ENCODE measurements around the gene LOC128125822. TPM values are rescaled to one million over a fixed set of nuclear protein-coding genes. Genes with fewer than 3 reads are reported as not detected.

Gene LOC128125822

GRCh38 chr6:63609231-63609630 lies 37.0 kb downstream of the LOC128125822 start:
- Mint-ChIP-seq H3K4me1 (no peaks in the 10 kb centered on the region), H3K9me3 (peaks cover 4% of the 10 kb centered on the region), H3K36me3 (ENCODE audit: low read depth) (no peaks in the 10 kb centered on the region), H3K27me3 (no peaks in the 10 kb centered on the region), H3K27ac (no peak overlapping the region), H3K4me3 (no peak overlapping the region)
- no peak for TF ChIP-seq CTCF (IDR thresholded peaks at IDR 0.05)
- DNase-seq: no peak
- intact Hi-C loops (cut with micrococcal nuclease): no loop called here
- CTCF ChIA-PET: interaction anchor here (1.2 to 3.9 kb wide), 2 partner anchors 11 to 155 kb away, joined by 3 to 16 read pairs; no protein-coding TSS in a partner anchor
- POLR2A ChIA-PET: no interaction called here
- ATAC-seq (ENCODE audit: low read depth): no peak

DNA sequence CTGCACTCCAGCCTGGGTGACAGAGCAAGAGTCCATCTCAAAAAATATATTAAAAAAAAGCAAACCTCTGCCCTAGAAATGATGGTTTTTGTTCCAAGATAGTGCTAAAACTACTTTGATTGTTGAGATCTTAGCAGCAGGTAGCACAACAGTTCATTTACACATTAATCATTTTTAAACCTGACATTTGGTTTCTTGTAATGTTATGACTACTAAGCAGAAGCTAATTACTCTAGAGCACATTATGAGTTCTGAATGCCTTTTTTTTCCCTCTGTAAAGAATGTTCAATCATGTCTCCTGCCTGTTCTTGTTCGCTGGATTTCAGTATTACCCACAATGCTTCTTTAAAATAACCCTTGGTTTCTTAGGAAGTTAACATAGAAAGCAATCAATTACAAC lies 38.7 kb downstream of the LOC128125822 start:
- Mint-ChIP-seq H3K36me3 (ENCODE audit: low read depth) (no peaks in the 10 kb centered on the region), H3K4me3 (no peak overlapping the region), H3K9me3 (peaks cover 4% of the 10 kb centered on the region), H3K27me3 (no peaks in the 10 kb centered on the region), H3K4me1 (no peaks in the 10 kb centered on the region), H3K27ac (no peak overlapping the region)
- POLR2A ChIA-PET: no interaction called here
- no peak for TF ChIP-seq CTCF (IDR thresholded peaks at IDR 0.05)
- CTCF ChIA-PET: no interaction called here
- DNase-seq (no peak), ATAC-seq (ENCODE audit: low read depth) (no peak)
- intact Hi-C loops (cut with micrococcal nuclease): no loop called here

- Mint-ChIP-seq H3K27me3 (no peaks in the 10 kb centered on the region), H3K4me1 (no peaks in the 10 kb centered on the region), H3K4me3 (no peak overlapping the region), H3K27ac (no peak overlapping the region), H3K9me3 (peaks cover 4% of the 10 kb centered on the region), H3K36me3 (ENCODE audit: low read depth) (no peaks in the 10 kb centered on the region)
- ATAC-seq (ENCODE audit: low read depth): no peak
- no peak for TF ChIP-seq CTCF (IDR thresholded peaks at IDR 0.05)
- no peak for DNase-seq
- ChIA-PET CTCF (interaction anchor here (0.7 kb wide), 1 partner anchor 50 kb away, joined by 3 read pairs; no protein-coding TSS in a partner anchor), POLR2A (no interaction called here)
- intact Hi-C loops (cut with micrococcal nuclease): no loop called here
Measured at GRCh38 chr6:63611560-63611959, 39.3 kb downstream of the LOC128125822 start.

GRCh38 chr6:63615590-63615989 lies 43.3 kb downstream of the LOC128125822 start:
- H3K27me3 Mint-ChIP-seq: peaks cover 13% of the 10 kb centered on the region
- no peaks in the 10 kb centered on the region for H3K36me3 Mint-ChIP-seq (ENCODE audit: low read depth)
- POLR2A ChIA-PET: no interaction called here

More at GRCh38 chr6:63615590-63615989, 43.3 kb downstream of the LOC128125822 start:
- no peak for ATAC-seq (ENCODE audit: low read depth)
- intact Hi-C loops (cut with micrococcal nuclease): no loop called here
- TF ChIP-seq CTCF (IDR thresholded peaks at IDR 0.05): no peak
- Mint-ChIP-seq H3K27ac (no peak overlapping the region), H3K4me3 (no peak overlapping the region), H3K4me1 (no peaks in the 10 kb centered on the region), H3K9me3 (no peaks in the 10 kb centered on the region)
- no peak for DNase-seq
- CTCF ChIA-PET: no interaction called here

Other genes with a start within 250 kb of the LOC128125822 start
- 32.4 and 35.2 TPM in 2 replicates for gene PTP4A1, start within 50 bp of the LOC128125822 start, total RNA-seq
- 52.4 and 56.7 TPM in 2 replicates for gene PHF3, start 63.3 kb downstream of the LOC128125822 start, total RNA-seq